ENCODE results near the gene MAPK10.

Gene MAPK10

GRCh38 chr4:86302830-86303229, 57.0 kb downstream of the MAPK10 start:
- no peak for TF ChIP-seq CTCF (IDR thresholded peaks at IDR 0.05; ENCODE audit: low read depth, low read length)
- no peak for DNase-seq (ENCODE audit: extremely low read depth, low read depth)

- no peak for DNase-seq (ENCODE audit: extremely low read depth, low read depth)
- TF ChIP-seq CTCF (IDR thresholded peaks at IDR 0.05; ENCODE audit: low read depth, low read length): no peak
Measured at GRCh38 chr4:86302251-86302650, 57.6 kb downstream of the MAPK10 start.

- DNase-seq (ENCODE audit: extremely low read depth, low read depth): no peak
- TF ChIP-seq CTCF (IDR thresholded peaks at IDR 0.05; ENCODE audit: low read depth, low read length): no peak
Measured at GRCh38 chr4:86300516-86300915, 59.3 kb downstream of the MAPK10 start.

- DNase-seq (ENCODE audit: extremely low read depth, low read depth): no peak
- TF ChIP-seq CTCF (IDR thresholded peaks at IDR 0.05; ENCODE audit: low read depth, low read length): no peak
Measured at GRCh38 chr4:86296865-86297264, 63.0 kb downstream of the MAPK10 start.

GRCh38 chr4:86294883-86295282, 65.0 kb downstream of the MAPK10 start:
- TF ChIP-seq CTCF (IDR thresholded peaks at IDR 0.05; ENCODE audit: low read depth, low read length): no peak
- no peak for DNase-seq (ENCODE audit: extremely low read depth, low read depth)

- no peak for TF ChIP-seq CTCF (IDR thresholded peaks at IDR 0.05; ENCODE audit: low read depth, low read length)
- DNase-seq (ENCODE audit: extremely low read depth, low read depth): no peak
Measured at GRCh38 chr4:86291180-86291579, 68.7 kb downstream of the MAPK10 start.

- DNase-seq (ENCODE audit: extremely low read depth, low read depth): no peak
- TF ChIP-seq CTCF (IDR thresholded peaks at IDR 0.05; ENCODE audit: low read depth, low read length): no peak
Measured at GRCh38 chr4:86286726-86287125, 73.1 kb downstream of the MAPK10 start.
